Naive thymus-derived CD4-positive, alpha-beta T cell (primary cell): ENCODE results near the gene LEKR1. TPM values are rescaled to one million over a fixed set of nuclear protein-coding genes. Genes with fewer than 3 reads are reported as not detected.
A peak's percentile ranks its signal among the peaks of the same experiment; 100 is the strongest.

Experiments
- ATAC-seq: fragments of 150-1000 bp; cut with Tn5 transposase; 2 replicates; pipeline ENCODE4 v1.10.0; 2021; ENCODE audit warnings: mild to moderate bottlenecking, moderate library complexity
- CTCF ChIA-PET: fragments of 350-600 bp; sonication (Branson Sonifier 250); formaldehyde crosslinking; loops from one replicate; lab custom pipeline; 2021; ENCODE audit warnings: antibody characterized with exemption; lab: Charles Lee
- POLR2A ChIA-PET: fragments of 350-600 bp; sonication (Branson Sonifier 250); formaldehyde crosslinking; loops from one replicate; lab custom pipeline; 2021; ENCODE audit warnings: antibody characterized with exemption, inconsistent platforms; lab: Charles Lee
- DNase-seq, 9 donors: peaks; one replicate each; pipeline versions ENCODE4 v3.0.0 to v3.0.0-alpha.2; 2020 to 2022; ENCODE audit warnings: mixed read lengths in 1 of 9
- H3K27ac ChIP-seq: one replicate; pipeline ENCODE4 v1.7.0; 2013; ENCODE audit warnings: mild to moderate bottlenecking, low read depth, low read length, moderate library complexity
- H3K27me3 ChIP-seq, 2 donors: one replicate each; pipeline ENCODE4 v1.7.0; 2013; ENCODE audit warnings: low read length in 2 of 2, mild to moderate bottlenecking in 2 of 2, moderate library complexity in 2 of 2; ENCODE audit not compliant: control insufficient read depth in 2 of 2, insufficient read depth in 2 of 2
- H3K36me3 ChIP-seq, 3 experiments: 1 replicate in 2 of 3; 2 replicates in 1 of 3; pipeline ENCODE4 v1.7.0; 2013; ENCODE audit warnings: low read length in 3 of 3, mild to moderate bottlenecking in 3 of 3, moderate library complexity in 1 of 3; ENCODE audit not compliant: insufficient read depth in 3 of 3, control insufficient read depth in 2 of 3
- H3K4me1 ChIP-seq, 2 donors: one replicate each; pipeline ENCODE4 v1.7.0; 2013; ENCODE audit warnings: low read length in 2 of 2, mild to moderate bottlenecking in 2 of 2, moderate library complexity in 1 of 2; ENCODE audit not compliant: control insufficient read depth in 2 of 2, insufficient read depth in 2 of 2
- H3K4me3 ChIP-seq: 2 replicates; pipeline ENCODE4 v1.7.0; 2013; ENCODE audit warnings: mild to moderate bottlenecking, low read length
- H3K9me3 ChIP-seq, 3 experiments: 1 replicate in 2 of 3; 2 replicates in 1 of 3; pipeline ENCODE4 v1.7.0; 2013; ENCODE audit warnings: low read length in 3 of 3; ENCODE audit not compliant: control insufficient read depth in 2 of 3
- H3K27ac Mint-ChIP-seq, 9 donors: one replicate each; pipeline ENCODE4 v1.8.0; 2020 to 2022; ENCODE audit warnings: mixed read lengths in 9 of 9, mild to moderate bottlenecking in 8 of 9, moderate library complexity in 5 of 9, inconsistent platforms in 2 of 9
- H3K27me3 Mint-ChIP-seq, 5 donors: one replicate each; pipeline ENCODE4 v1.8.0; 2021 to 2022; ENCODE audit warnings: mixed read lengths in 5 of 5, mild to moderate bottlenecking in 1 of 5
- H3K36me3 Mint-ChIP-seq, 5 donors: one replicate each; pipeline ENCODE4 v1.8.0; 2020 to 2022; ENCODE audit warnings: mixed read lengths in 5 of 5, mild to moderate bottlenecking in 3 of 5, inconsistent platforms in 1 of 5
- H3K4me1 Mint-ChIP-seq, 7 donors: one replicate each; pipeline ENCODE4 v1.8.0; 2020 to 2022; ENCODE audit warnings: mixed read lengths in 7 of 7, mild to moderate bottlenecking in 3 of 7, inconsistent platforms in 1 of 7
- H3K4me3 Mint-ChIP-seq, 10 donors: one replicate each; pipeline ENCODE4 v1.8.0; 2020 to 2022; ENCODE audit warnings: mild to moderate bottlenecking in 10 of 10, mixed read lengths in 10 of 10, moderate library complexity in 6 of 10, inconsistent platforms in 2 of 10
- H3K9me3 Mint-ChIP-seq, 11 donors: one replicate each; pipeline ENCODE4 v1.8.0; 2020 to 2022; ENCODE audit warnings: mixed read lengths in 11 of 11, mild to moderate bottlenecking in 4 of 11, inconsistent platforms in 1 of 11, moderate library complexity in 1 of 11
- intact Hi-C, 2 donors: fragments of 100-400 bp; cut with micrococcal nuclease; formaldehyde crosslinking; loops; one replicate each; pipeline ENCODE4 v1.15.1; 2023
- polyA plus RNA-seq, 2 donors: library from polyadenylated mRNA; unstranded; fragments of 300-500 nt; fragmentation: Illumina TruSeq; gene quantifications; one replicate each; pipeline ENCODE4 v1.2.3, GENCODE V29; 2021
- total RNA-seq, 6 experiments: library from RNA in 5 of 6; stranded (reverse) in 5 of 6; gene quantifications; 1 replicate in 5 of 6; 2 replicates in 1 of 6; pipeline ENCODE4 v1.2.3 and lab custom pipeline; 2021 to 2026

LEKR1 gene
- total and polyA plus RNA-seq, 7 experiments from 2014 or later, result 0.19 to 5.1 (median 0.81) TPM

DNA sequence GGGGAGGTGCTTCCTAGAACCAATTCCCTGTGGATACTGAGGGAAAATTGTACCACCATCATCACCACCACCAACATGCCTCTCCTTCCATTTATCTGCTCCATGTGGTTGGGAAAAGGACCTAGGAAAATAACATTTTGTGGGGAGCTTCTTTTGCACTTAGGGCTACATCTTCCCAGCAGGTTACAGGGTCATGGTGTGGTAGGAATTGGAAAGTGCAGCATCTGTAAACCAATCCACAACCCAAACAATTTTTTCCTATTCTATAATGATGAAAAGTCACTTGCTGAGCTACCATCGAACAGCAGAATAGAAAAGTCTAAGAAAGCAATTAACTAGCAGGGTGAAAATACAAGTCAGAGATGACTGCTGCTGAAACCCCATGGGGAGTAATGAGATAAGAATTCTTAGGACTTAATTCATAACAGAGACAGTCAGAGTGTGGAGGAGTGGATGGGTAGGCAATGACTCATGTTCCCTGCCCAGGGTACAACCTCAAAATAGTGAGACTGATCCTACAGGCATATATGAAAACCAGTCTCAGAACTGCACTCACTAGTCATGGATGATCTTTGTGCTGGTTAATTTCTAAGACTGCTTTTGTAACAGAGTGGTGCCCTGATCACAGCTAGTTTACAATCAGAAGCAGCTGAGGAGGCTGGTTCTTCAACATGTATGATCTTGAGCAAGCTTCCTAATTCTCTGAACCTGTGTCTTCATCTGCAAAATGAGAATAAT, 38.1 kb upstream of the LEKR1 start:
- no peak overlapping the region for H3K4me3 Mint-ChIP-seq
- no peak for ATAC-seq
- peak in 1 of 9 donors; percentile 26 for DNase-seq
- H3K4me1 ChIP-seq, result peaks cover 0 to 3% of the 10 kb centered on the region in 2 donors
- ChIA-PET CTCF (no interaction called here), POLR2A (no interaction called here)
- no peak overlapping the region for H3K4me3 ChIP-seq
- peaks cover 0 to 6% (median 0%) of the 10 kb centered on the region in 11 donors for H3K9me3 Mint-ChIP-seq
- intact Hi-C loops, result no loop called here
- H3K27ac ChIP-seq, result no peak overlapping the region
- H3K36me3 ChIP-seq, result no peaks in the 10 kb centered on the region
- H3K9me3 ChIP-seq, result no peaks in the 10 kb centered on the region
- H3K27me3 ChIP-seq, result no peaks in the 10 kb centered on the region
- H3K4me1 Mint-ChIP-seq, result peaks cover 6 to 46% (median 11%) of the 10 kb centered on the region in 7 donors
- H3K36me3 Mint-ChIP-seq, result peaks cover 0 to 27% (median 17%) of the 10 kb centered on the region in 5 donors
- H3K27me3 Mint-ChIP-seq, result no peaks in the 10 kb centered on the region
- peak overlapping the region in 1 of 9 donors; percentile 16 for H3K27ac Mint-ChIP-seq

DNA sequence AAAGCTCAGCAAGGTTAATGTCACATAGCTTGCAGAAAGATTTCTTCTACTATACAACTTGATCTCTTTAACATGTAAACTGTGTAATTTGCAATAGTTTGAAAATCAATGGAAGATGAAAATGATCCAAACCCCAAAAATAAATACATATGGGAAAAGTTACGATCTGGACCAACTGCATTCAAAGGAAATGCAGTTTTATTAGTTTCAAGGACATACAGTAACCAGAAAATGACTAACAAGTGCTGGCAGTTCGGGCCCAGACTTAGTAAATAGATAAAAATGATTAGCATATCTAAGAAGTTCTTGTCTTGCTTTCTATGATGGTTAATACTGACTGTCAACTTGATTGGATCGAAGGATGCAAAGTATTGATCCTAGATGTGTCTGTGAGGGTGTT, 37.3 kb upstream of the LEKR1 start:
- Histone ChIP-seq H3K4me1 (peaks cover 0 to 5% of the 10 kb centered on the region in 2 donors), H3K4me3 (no peak overlapping the region), H3K9me3 (no peaks in the 10 kb centered on the region), H3K27me3 (no peaks in the 10 kb centered on the region), H3K36me3 (no peaks in the 10 kb centered on the region), H3K27ac (no peak overlapping the region)
- no peak overlapping the region for H3K4me3 Mint-ChIP-seq
- ChIA-PET POLR2A (no interaction called here), CTCF (no interaction called here)
- peaks cover 10 to 51% (median 17%) of the 10 kb centered on the region in 7 donors for H3K4me1 Mint-ChIP-seq
- H3K36me3 Mint-ChIP-seq, result peaks cover 0 to 31% (median 17%) of the 10 kb centered on the region in 5 donors
- no peak for DNase-seq
- no peak overlapping the region for H3K27ac Mint-ChIP-seq
- no peak for ATAC-seq
- intact Hi-C loops, result no loop called here
- no peaks in the 10 kb centered on the region for H3K27me3 Mint-ChIP-seq
- H3K9me3 Mint-ChIP-seq, result peaks cover 0 to 4% (median 0%) of the 10 kb centered on the region in 11 donors

DNA sequence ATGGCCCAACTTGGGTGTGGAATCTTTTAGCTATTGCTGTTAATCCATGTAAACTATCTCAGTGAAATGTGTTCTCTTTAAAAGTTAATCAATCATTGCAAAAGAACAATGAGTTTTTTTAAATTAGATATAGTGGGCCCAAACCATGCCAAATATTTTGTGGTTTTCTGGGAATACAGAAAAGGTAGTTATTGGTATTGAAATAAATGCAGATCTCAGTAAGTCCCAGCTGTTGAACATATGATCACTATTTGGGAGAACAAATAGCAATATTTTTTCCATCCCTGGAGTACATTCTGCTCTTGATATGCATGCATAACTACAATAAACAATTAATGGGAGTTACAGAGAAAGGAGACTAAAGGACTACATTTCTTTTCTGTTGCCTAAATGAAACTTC, 36.0 kb upstream of the LEKR1 start:
- Mint-ChIP-seq H3K36me3 (peaks cover 0 to 30% (median 13%) of the 10 kb centered on the region in 5 donors), H3K27me3 (no peaks in the 10 kb centered on the region), H3K4me1 (peaks cover 10 to 47% (median 17%) of the 10 kb centered on the region in 7 donors), H3K27ac (no peak overlapping the region), H3K4me3 (no peak overlapping the region), H3K9me3 (no peaks in the 10 kb centered on the region)
- Histone ChIP-seq H3K27ac (no peak overlapping the region), H3K27me3 (no peaks in the 10 kb centered on the region), H3K36me3 (no peaks in the 10 kb centered on the region), H3K4me3 (no peak overlapping the region), H3K4me1 (peaks cover 0 to 5% of the 10 kb centered on the region in 2 donors), H3K9me3 (no peaks in the 10 kb centered on the region)
- ATAC-seq (no peak), DNase-seq (no peak)
- intact Hi-C loops, result no loop called here
- CTCF ChIA-PET, result interaction anchor here (0.9 kb wide), 1 partner anchor 21 kb away, joined by 3 read pairs; no protein-coding TSS in a partner anchor
- POLR2A ChIA-PET, result no interaction called here

DNA sequence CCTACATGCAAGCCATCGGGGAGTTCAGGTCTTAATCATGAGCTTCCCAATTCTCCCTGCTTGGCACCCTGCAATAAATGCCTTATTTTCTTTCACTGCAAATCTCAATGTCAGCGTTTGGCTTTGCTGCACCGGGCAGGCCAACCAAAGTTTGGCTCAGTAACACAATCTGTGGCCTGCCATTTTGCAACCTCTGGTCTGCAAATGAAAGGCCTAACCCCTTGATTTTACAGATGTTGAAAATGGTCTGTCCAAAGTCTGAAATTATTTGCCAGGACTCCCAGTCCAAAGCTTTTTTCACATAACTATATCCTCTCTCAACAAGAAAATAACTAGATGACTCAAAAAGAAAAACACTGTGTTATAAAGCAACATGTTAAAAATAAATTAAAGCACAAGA, 34.0 kb upstream of the LEKR1 start:
- Mint-ChIP-seq H3K4me3 (no peak overlapping the region), H3K9me3 (peaks cover 0 to 5% (median 0%) of the 10 kb centered on the region in 11 donors), H3K27me3 (no peaks in the 10 kb centered on the region), H3K36me3 (peaks cover 0 to 32% (median 11%) of the 10 kb centered on the region in 5 donors), H3K4me1 (peaks cover 8 to 48% (median 20%) of the 10 kb centered on the region in 7 donors), H3K27ac (peak overlapping the region in 1 of 9 donors; percentile 46)
- no peak for ATAC-seq
- H3K36me3 ChIP-seq, result no peaks in the 10 kb centered on the region
- H3K9me3 ChIP-seq, result no peaks in the 10 kb centered on the region
- ChIA-PET POLR2A (interaction anchor here (0.7 kb wide), 1 partner anchor 237 kb away, joined by 3 read pairs; no protein-coding TSS in a partner anchor), CTCF (interaction anchor here (0.7 kb wide), 1 partner anchor 21 kb away, joined by 3 read pairs; no protein-coding TSS in a partner anchor)
- H3K27me3 ChIP-seq, result no peaks in the 10 kb centered on the region
- H3K4me1 ChIP-seq, result peaks cover 0 to 5% of the 10 kb centered on the region in 2 donors
- no peak overlapping the region for H3K4me3 ChIP-seq
- intact Hi-C loops, result loop anchor here in 1 of 2 donors (2.0 kb wide), 1 partner anchor 25 kb away; no protein-coding TSS in a partner anchor
- no peak overlapping the region for H3K27ac ChIP-seq
- DNase-seq, result no peak

DNA sequence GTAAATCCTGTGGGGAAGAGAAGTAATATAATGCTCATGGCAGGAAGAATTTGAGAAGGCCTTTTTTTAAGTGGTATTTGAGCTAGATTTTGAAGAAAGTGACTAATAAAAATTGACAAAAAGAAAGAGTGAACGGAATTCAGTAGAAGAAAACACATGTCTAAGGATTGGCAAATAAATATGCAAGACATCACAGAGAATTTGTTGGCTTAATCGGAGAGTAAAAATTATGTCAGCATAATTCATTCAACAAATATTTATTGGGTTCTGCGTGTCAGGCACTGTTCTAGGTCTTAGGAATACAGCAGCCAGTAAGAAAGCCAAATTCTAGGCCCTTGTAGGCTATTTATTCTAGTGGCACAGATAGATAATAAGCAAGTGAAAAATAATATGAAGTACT, 33.6 kb upstream of the LEKR1 start:
- H3K9me3 ChIP-seq, result no peaks in the 10 kb centered on the region
- Mint-ChIP-seq H3K4me1 (peaks cover 8 to 43% (median 20%) of the 10 kb centered on the region in 7 donors), H3K36me3 (peaks cover 0 to 30% (median 7%) of the 10 kb centered on the region in 5 donors), H3K4me3 (no peak overlapping the region), H3K27me3 (no peaks in the 10 kb centered on the region), H3K27ac (peak overlapping the region in 3 of 9 donors; percentile 1 to 71 (median 58)), H3K9me3 (peaks cover 0 to 5% (median 0%) of the 10 kb centered on the region in 11 donors)
- no peaks in the 10 kb centered on the region for H3K36me3 ChIP-seq
- no peaks in the 10 kb centered on the region for H3K27me3 ChIP-seq
- intact Hi-C loops, result loop anchor here in 1 of 2 donors (2.0 kb wide), 1 partner anchor 24 kb away; no protein-coding TSS in a partner anchor
- ATAC-seq, result no peak
- DNase-seq, result no peak
- ChIA-PET POLR2A (no interaction called here), CTCF (interaction anchor here (0.7 kb wide), 1 partner anchor 20 kb away, joined by 3 read pairs; no protein-coding TSS in a partner anchor)
- H3K4me1 ChIP-seq, result peaks cover 0 to 5% of the 10 kb centered on the region in 2 donors
- H3K27ac ChIP-seq, result no peak overlapping the region
- no peak overlapping the region for H3K4me3 ChIP-seq

DNA sequence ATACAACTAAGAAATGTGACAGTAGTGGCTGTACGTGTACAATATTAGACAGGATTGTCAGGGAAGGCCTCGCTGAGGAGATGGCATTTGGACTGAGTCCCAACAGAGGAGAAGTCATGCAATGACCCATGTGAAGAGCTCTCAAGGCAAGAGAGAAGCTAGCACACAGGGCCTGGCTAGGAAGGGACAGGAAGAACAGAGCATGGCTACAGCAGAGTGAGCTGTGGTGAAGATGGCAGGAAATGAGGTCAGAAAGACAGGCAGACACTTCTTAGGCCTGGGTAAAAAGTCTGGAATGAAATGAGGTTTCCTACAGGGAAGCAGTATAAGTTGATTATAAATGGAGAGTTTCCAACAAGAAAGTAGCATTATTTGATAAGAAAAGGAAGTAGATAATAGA, 33.2 kb upstream of the LEKR1 start:
- Mint-ChIP-seq H3K9me3 (peaks cover 0 to 5% (median 0%) of the 10 kb centered on the region in 11 donors), H3K4me3 (peak overlapping the region in 1 of 10 donors; percentile 23), H3K27me3 (no peaks in the 10 kb centered on the region), H3K36me3 (peaks cover 0 to 27% (median 3%) of the 10 kb centered on the region in 5 donors), H3K27ac (peak overlapping the region in 8 of 9 donors; percentile 1 to 75 (median 60)), H3K4me1 (peaks cover 8 to 39% (median 20%) of the 10 kb centered on the region in 7 donors)
- no peaks in the 10 kb centered on the region for H3K36me3 ChIP-seq
- ATAC-seq (peak; percentile 47), DNase-seq (no peak)
- H3K27ac ChIP-seq, result no peak overlapping the region
- intact Hi-C loops, result loop anchor here in 1 of 2 donors (2.0 kb wide), 1 partner anchor 24 kb away; no protein-coding TSS in a partner anchor
- H3K9me3 ChIP-seq, result no peaks in the 10 kb centered on the region
- POLR2A ChIA-PET, result no interaction called here
- H3K27me3 ChIP-seq, result no peaks in the 10 kb centered on the region
- H3K4me1 ChIP-seq, result peaks cover 0 to 5% of the 10 kb centered on the region in 2 donors
- no peak overlapping the region for H3K4me3 ChIP-seq
- CTCF ChIA-PET, result no interaction called here
